Caco-2 (cell line): ENCODE data around the gene PFDN5. TPM values are rescaled to one million over a fixed set of nuclear protein-coding genes. Genes with fewer than 3 reads are reported as not detected.

ENCODE experiments used
- Bru-seq: library from RNA; stranded (reverse); fragments of 400-500 nt; gene quantifications from one replicate; lab custom pipeline; 2021; lab: Mats Ljungman, UMichigan
- BruChase-seq, 2 experiments: library from RNA; stranded (reverse); fragments of 400-500 nt; gene quantifications; one replicate each; lab custom pipeline; 2021; lab: Mats Ljungman, UMichigan
- BruUV-seq: library from RNA; stranded (reverse); fragments of 400-500 nt; replicated peaks from 2 replicates; lab custom pipeline; 2021; lab: Mats Ljungman, UMichigan
- CTCF ChIA-PET: fragments of 300-600 bp; sonication (Branson Sonifier 250); formaldehyde crosslinking; loops from one replicate; lab custom pipeline; 2022; ENCODE audit warnings: antibody characterized with exemption; lab: Charles Lee
- POLR2A ChIA-PET: fragments of 300-600 bp; sonication (Branson Sonifier 250); formaldehyde crosslinking; loops from one replicate; lab custom pipeline; 2022; ENCODE audit warnings: antibody characterized with exemption; lab: Charles Lee
- DNase-seq, 2 experiments: peaks; one replicate each; pipeline versions ENCODE4 v3.0.0 to v3.0.0-alpha.2; 2020 to 2022
- H3K27me3 ChIP-seq: replicated peaks from 2 replicates; pipeline ENCODE4 v1.6.0; 2011; ENCODE audit warnings: low read length; ENCODE audit not compliant: control insufficient read depth, insufficient read depth
- H3K36me3 ChIP-seq: 2 replicates; pipeline ENCODE4 v1.5.1; 2011; ENCODE audit warnings: low read length; ENCODE audit not compliant: control insufficient read depth, insufficient read depth
- H3K4me1 ChIP-seq: fragments of 250-450 bp; sonication (Bioruptor Pico); 2 replicates; pipeline ENCODE4 v1.5.1; 2020; ENCODE audit warnings: mild to moderate bottlenecking
- H3K4me3 ChIP-seq: 2 replicates; pipeline ENCODE4 v1.5.1; 2011; ENCODE audit warnings: low read depth, mild to moderate bottlenecking, control low read depth, low read length
- H3K9me3 ChIP-seq: fragments of 250-450 bp; sonication (Bioruptor Pico); 2 replicates; pipeline ENCODE4 v1.5.1; 2020; ENCODE audit warnings: mild to moderate bottlenecking, moderate library complexity
- H3K27ac Mint-ChIP-seq: one replicate; pipeline ENCODE4 v1.8.0; 2022; ENCODE audit warnings: mixed read lengths; ENCODE audit not compliant: unreplicated experiment
- H3K27me3 Mint-ChIP-seq: one replicate; pipeline ENCODE4 v1.8.0; 2022; ENCODE audit warnings: mixed read lengths; ENCODE audit not compliant: insufficient read depth, unreplicated experiment
- H3K36me3 Mint-ChIP-seq: one replicate; pipeline ENCODE4 v1.8.0; 2022; ENCODE audit warnings: mild to moderate bottlenecking, mixed read lengths; ENCODE audit not compliant: insufficient read depth, unreplicated experiment
- H3K4me1 Mint-ChIP-seq: one replicate; pipeline ENCODE4 v1.8.0; 2022; ENCODE audit warnings: low read depth, mixed read lengths; ENCODE audit not compliant: unreplicated experiment
- H3K4me3 Mint-ChIP-seq: one replicate; pipeline ENCODE4 v1.8.0; 2022; ENCODE audit warnings: mild to moderate bottlenecking, moderate library complexity, mixed read lengths; ENCODE audit not compliant: unreplicated experiment
- H3K9me3 Mint-ChIP-seq: one replicate; pipeline ENCODE4 v1.8.0; 2022; ENCODE audit warnings: mixed read lengths; ENCODE audit not compliant: unreplicated experiment
- CTCF ChIP-seq, 2 experiments: fragments of 200-600 bp in 1 of 2; IDR thresholded peaks; 1 replicate in 1 of 2; 2 replicates in 1 of 2; pipeline versions ENCODE4 v1.5.1 to v1.8.0; 2011 to 2022; ENCODE audit warnings: antibody characterized with exemption in 1 of 2, control low read depth in 1 of 2, inconsistent platforms in 1 of 2, low read depth in 1 of 2, low read length in 1 of 2, mild to moderate bottlenecking in 1 of 2, moderate library complexity in 1 of 2; ENCODE audit not compliant: insufficient read depth in 1 of 2, severe bottlenecking in 1 of 2, unreplicated experiment in 1 of 2
- intact Hi-C: fragments of 100-400 bp; cut with micrococcal nuclease; formaldehyde crosslinking; loops from one replicate; pipeline ENCODE4 v1.10.0; 2022; ENCODE audit not compliant: unreplicated experiment
- long read RNA-seq: library from polyadenylated mRNA; stranded (forward); transcript quantifications from one replicate; pipeline ENCODE4 v2.0.0, GENCODE V29; 2022
- total RNA-seq: library from RNA; stranded (reverse); gene quantifications from 2 replicates; pipeline ENCODE4 v1.2.3, GENCODE V29; 2022

The PFDN5 gene
- total RNA-seq = 251 and 264 TPM in 2 replicates
- Bru-seq, nascent RNA = percentile 92 among the genes with signal in this experiment
- BruChase-seq, experiment 1, labeled RNA remaining after a 2-hour chase = percentile 91 among the genes with signal in this experiment
- percentile 93 among the genes with signal in this experiment for BruChase-seq, experiment 2, labeled RNA remaining after a 6-hour chase
- long read RNA-seq, transcript PFDN5-214 (6 exons, 847 nt) = major isoform, 173 of 220 reads
- long read RNA-seq, transcript PFDN5-203 (4 exons, 478 nt) = minor isoform, 14 of 220 reads
- long read RNA-seq, partial matches to known transcripts = 1 of 220 reads
- long read RNA-seq, other reads (novel, unspliced or antisense) = 25 of 220 reads

- peak; percentile 84 to 89 for DNase-seq
- H3K4me3 Mint-ChIP-seq = peak within 1 kb of the TSS; percentile 93
- POLR2A ChIA-PET = interaction anchor here (0.6 to 1.3 kb wide), 8 partner anchors 8 to 241 kb away, joined by 3 to 20 read pairs (median 4); partner anchors contain the start of genes AAAS, CSAD, SP1 and SPRYD3
- no peaks in the 10 kb centered on the region for H3K27me3 Mint-ChIP-seq
- H3K27ac Mint-ChIP-seq = peak within 1 kb of the TSS; percentile 90
- H3K27me3 ChIP-seq = no peaks in the 10 kb centered on the region
- intact Hi-C loops = loop anchor here (1.0 to 2.0 kb wide), 3 partner anchors 26 to 82 kb away; partner anchors contain the start of gene AAAS
- BruUV-seq = no TSS peak
- H3K4me3 ChIP-seq = peak within 1 kb of the TSS; percentile 87
- no peak for TF ChIP-seq CTCF (IDR thresholded peaks at IDR 0.05; ENCODE audit: insufficient read depth in 1 of 2, low read depth in 1 of 2, low read length in 1 of 2, severe bottlenecking in 1 of 2, unreplicated experiment in 1 of 2)
- no peaks in the 10 kb centered on the region for H3K9me3 ChIP-seq
- no peaks in the 10 kb centered on the region for H3K9me3 Mint-ChIP-seq
- CTCF ChIA-PET = interaction anchor here (0.6 to 2.0 kb wide), 14 partner anchors 26 to 229 kb away, joined by 3 to 31 read pairs (median 4); partner anchors contain the start of gene AAAS
- peaks cover 18% of the 10 kb centered on the region for H3K4me1 ChIP-seq
- H3K36me3 Mint-ChIP-seq = peaks cover 32% of the 10 kb centered on the region
- H3K4me1 Mint-ChIP-seq = peaks cover 11% of the 10 kb centered on the region
- peaks cover 2% of the 10 kb centered on the region for H3K36me3 ChIP-seq
Measured at GRCh38 chr12:53295070-53295890, at the start of gene PFDN5. Gene PFDN5, plus strand, starts transcription at chr12:53295542. Its CDS starts 26 bp downstream, at chr12:53295568.

DNA sequence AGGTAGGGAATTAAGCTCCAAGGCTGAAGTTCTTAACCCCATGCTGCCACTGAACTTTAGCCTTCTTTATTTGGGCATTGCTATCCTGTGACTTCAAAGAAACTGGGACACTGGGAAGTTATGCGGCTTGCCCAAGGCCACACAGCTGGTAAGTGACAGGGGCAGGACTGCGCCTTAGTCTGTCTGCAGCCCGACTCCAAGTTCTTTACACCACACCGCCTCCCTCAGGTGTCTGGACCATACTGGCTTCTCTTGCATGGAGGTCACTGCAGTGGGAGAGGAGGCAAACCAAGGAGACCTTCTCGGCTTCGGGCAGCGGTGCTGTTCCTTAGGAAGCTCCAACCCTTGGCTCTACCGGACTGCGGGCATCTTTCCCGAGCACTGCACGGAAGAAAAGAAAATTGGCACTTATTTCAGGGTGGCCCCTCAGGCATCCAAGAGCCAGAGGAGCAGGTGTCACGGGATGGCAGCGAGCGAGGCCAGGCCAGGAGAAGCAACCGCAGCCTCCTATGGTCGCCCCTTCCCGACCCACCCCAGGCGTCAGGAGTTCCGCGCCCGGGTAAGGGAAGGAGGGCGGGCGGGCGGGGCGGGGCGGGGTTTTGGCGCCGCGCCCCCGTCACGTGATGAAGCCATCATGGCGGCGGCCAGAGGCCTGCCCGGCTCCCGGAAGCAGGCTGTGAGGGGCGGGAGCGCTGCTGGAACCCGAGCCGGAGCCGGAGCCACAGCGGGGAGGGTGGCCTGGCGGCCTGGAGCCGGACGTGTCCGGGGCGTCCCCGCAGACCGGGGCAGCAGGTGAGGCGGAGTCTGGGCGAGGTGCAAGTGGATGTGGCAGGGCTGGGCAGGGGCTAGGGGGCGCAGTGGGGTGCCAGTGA, 43.6 kb upstream of the PFDN5 start:
- H3K27me3 Mint-ChIP-seq = no peaks in the 10 kb centered on the region
- peaks cover 22% of the 10 kb centered on the region for H3K4me1 Mint-ChIP-seq
- peak overlapping the region; percentile 93 for H3K4me3 Mint-ChIP-seq
- H3K9me3 Mint-ChIP-seq = no peaks in the 10 kb centered on the region
- peaks cover 2% of the 10 kb centered on the region; the same call in 1 of the 2 replicates for H3K36me3 ChIP-seq
- H3K27me3 ChIP-seq = no peaks in the 10 kb centered on the region
- intact Hi-C loops = loop anchor here (1.0 to 2.0 kb wide), 3 partner anchors 31 to 43 kb away; partner anchors contain the start of gene PFDN5
- peak overlapping the region; percentile 81 for H3K4me3 ChIP-seq
- no peaks in the 10 kb centered on the region for H3K9me3 ChIP-seq
- BruUV-seq = TSS peak; percentile 89
- DNase-seq = peak; percentile 82 to 85
- CTCF ChIA-PET = interaction anchor here (0.6 to 2.4 kb wide), 11 partner anchors 9 to 170 kb away, joined by 3 to 17 read pairs (median 4); partner anchors contain the start of genes AAAS and PFDN5
- TF ChIP-seq CTCF (IDR thresholded peaks at IDR 0.05; ENCODE audit: insufficient read depth in 1 of 2, low read depth in 1 of 2, low read length in 1 of 2, severe bottlenecking in 1 of 2, unreplicated experiment in 1 of 2) = peak in 1 of 2 experiments; percentile 60
- POLR2A ChIA-PET = interaction anchor here (0.6 to 1.0 kb wide), 5 partner anchors 31 to 783 kb away, joined by 3 to 4 read pairs (median 3); partner anchors contain the start of gene PFDN5
- peak overlapping the region; percentile 84 for H3K27ac Mint-ChIP-seq
- H3K4me1 ChIP-seq = peaks cover 18% of the 10 kb centered on the region
- H3K36me3 Mint-ChIP-seq = no peaks in the 10 kb centered on the region
